HG03139 (cell line): Measurements from ENCODE around the gene PARPBP.
"Not testable (repeated sequence)": the region's sequence is repeated elsewhere in the genome, so short reads cannot be mapped to it uniquely, and the experiment has no call there.

Experiments used
- ATAC-seq: cut with Tn5 transposase; IDR thresholded peaks from one replicate; pipeline ENCODE4 v1.9.1; 2021; ENCODE audit not compliant: unreplicated experiment

PARPBP gene

GRCh38 chr12:102240859-102241258 is 120.9 kb downstream of the PARPBP start:
- not testable (repeated sequence) for ATAC-seq
